GM21576 (cell line): ENCODE data around the gene ABT1.
A peak's percentile ranks its signal among the peaks of the same experiment; 100 is the strongest.

ENCODE experiments used
- ATAC-seq: cut with Tn5 transposase; IDR thresholded peaks from one replicate; pipeline ENCODE4 v1.9.1; 2021; ENCODE audit warnings: mild to moderate bottlenecking, moderate library complexity; ENCODE audit not compliant: unreplicated experiment

Gene ABT1

DNA sequence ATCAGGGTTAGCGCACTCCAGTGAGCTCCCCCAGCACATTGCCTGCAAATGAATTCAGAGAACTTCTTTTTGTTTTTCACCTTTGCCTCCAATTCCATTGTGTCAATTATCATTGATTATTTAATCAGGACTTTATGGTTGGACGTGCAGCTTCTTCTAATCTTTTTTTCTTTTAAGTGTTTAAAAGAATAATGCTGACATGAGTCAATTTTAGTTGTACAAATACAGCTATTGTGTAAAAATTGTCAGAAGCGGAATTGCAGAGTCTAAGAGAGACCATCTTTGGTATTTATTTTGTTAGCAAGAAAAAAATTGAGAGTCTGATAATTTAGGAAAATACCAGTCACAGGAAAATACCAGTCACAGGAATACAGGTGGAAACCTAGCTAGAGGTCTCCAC, 5.5 kb downstream of the ABT1 start:
- no peak for ATAC-seq

DNA sequence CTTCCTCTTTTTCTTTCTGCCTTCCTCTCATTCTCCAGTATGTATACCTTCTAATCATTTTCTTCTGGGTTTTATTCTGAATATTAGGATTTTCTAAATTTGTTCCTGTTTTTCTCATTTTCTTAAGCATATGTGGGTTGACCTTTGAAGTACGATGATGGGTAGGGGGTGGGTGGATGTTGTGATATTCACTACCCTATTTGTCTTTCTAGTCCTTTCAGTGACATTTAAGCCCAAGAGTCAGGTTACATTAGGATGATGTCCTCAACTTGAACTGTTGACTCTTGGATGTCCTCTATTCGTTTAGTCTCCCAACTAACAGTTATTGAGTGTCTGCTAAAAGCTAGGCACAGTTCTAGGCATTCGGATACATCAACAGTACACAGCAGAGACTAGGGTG, 7.3 kb downstream of the ABT1 start:
- no peak for ATAC-seq

DNA sequence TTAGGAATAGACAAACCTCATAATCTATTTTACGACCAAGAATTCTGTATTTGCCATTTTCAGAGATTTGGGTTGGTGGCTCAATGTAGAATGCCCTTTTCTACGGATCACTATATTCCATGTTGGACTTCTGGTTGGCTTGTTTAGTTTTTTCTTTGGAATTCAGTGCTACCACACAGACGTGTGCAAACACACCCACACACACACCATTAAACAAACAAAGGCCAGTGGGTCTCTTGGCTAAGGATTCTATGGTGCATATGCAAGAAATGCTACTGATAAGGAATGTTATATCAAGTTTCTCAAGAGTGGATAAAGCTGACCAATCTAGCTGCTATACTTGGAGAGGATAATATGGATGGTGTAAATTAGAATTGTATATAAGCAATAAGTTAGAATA, 8.0 kb downstream of the ABT1 start:
- ATAC-seq = no peak

DNA sequence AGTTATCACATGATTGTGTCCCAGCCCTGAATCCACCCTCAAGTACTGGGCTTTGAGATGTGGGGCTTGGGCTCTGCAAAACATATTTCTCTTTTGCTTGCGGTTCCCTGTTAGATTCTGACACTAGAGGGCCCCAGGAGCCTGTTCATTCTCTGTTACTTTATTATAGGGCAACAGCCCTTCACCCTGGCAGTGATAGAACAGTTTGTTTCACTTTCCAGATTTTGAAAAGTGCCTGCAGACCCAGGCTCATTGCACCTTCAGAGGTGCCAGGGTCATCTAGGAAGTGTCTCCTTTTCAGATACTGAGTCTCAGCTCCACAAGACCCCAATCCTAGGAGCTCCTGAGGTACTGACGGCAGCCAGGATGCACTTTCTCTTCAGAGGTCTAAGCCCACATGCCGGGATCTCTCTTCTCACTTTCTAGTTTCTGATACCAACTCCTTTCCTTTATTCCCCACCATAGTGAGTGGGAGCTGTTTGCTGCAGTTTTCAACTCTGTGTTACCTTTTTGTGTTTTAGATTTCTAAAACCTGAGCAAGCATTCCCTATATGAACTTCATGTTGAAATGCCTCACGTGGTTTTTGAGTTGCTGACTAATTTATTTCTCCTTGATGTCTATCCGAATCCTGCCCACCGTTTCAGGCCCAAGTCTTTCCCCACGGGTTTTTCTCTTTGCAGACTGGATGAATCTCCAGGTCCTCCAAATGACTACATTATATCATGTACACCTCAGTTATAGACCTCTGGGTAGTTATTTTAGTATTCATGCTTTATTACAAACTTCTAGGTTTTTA, 10.9 kb downstream of the ABT1 start:
- peak; percentile 87 for ATAC-seq

DNA sequence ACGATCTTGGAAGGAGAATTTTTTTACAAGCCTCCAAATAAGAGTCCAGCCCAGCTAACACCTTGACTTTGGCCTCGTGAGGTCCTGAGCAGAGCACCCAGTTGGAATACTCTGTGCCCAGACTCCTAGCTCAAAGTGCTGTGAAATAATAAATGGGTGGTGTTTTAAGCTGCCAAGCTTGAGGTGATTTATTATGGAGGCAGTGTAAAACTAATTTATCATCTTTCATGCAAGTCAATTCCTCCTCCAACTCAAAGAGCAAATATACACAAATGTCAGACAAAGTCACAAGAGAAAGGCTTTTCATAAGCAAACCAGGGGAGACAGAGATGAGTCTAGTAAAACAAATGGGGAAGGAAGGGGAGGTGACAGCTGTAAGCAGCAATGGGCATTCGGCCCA, 12.7 kb downstream of the ABT1 start:
- ATAC-seq = no peak

DNA sequence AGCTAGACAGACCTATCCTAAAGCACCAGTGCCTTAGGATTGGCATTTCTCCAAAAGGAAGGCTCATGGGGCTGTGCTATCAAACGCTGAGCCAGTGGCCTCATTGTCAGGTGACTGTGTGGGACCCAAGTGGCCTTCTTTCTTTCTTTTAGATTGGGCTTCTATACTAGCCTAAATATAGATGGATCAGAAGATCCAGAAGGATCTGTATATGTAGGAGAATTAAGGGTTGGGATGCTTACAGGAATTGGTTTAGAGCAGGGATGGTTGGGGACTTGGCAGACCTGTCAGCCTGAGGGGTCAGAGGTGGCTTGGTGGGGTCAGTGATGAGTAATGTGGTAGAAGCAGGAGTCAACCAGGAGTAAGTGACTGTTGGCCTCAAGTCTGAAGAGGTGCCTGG, 14.8 kb downstream of the ABT1 start:
- no peak for ATAC-seq

DNA sequence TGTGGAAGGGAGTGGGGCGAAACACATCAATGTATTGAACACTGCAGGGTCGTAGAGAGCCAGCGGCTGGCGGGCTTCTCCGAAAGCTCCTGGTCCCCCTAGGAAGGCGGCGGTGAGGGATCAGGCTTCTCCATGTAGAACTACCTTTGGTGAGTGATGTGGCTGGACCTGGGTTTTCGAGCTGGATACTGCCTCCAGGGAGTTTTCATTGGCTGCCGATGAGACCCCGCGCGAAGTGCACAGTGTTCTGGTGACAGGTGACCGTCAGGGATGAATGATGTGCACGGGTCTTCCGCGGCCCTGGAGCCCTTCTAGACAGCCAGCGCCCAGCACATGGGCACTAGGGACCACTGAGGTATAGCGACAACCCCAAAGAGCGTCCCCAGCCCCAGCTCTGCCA, 16.4 kb downstream of the ABT1 start:
- no peak for ATAC-seq

DNA sequence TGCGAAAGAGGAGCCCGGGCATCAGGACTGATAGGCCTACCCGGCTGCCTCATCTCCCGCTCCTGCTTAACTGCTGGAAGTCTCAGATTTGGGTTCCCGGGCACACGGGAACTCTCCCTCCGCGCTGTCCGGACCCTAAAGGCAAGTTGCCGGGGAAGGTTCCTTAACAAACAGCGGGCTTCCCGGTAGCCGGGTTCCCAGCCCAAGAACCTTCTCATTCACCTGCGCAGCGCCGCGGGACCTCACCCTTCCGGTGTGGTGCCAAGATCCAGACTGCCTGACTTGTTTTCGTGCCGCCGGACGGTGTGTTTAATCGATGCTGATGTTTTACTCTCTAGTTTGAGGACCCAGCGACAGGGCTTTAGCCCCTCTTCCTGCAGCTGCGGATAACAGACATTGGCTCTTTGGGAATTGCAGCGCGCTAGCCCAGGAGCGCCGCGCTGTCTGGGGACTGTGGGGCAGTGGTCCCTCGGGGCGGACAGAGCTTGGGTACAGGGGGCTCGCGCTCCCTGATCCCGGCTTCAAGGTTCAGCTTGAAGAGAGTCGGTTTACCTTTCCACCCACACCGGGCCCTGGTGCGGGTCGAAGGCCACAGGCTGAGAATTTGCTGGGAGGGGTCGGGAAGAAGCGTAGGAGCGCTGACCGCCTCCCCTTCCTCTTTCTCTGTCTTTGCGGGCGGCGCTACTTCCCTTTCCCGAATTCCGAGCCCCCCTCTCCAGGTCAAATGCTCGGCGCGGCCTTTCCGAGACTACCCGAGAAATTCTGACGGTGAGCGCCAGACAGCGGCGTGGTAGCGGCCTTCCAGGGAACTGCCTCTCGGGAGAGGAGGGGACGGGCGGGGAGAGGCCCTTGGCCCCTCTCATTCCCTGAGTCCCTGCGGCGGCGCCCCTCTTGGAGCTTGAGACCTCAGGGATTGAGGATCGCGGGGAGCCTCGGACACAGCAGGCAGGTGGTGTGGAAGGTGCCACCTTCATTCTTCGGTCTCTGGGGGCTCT, 17.2 kb downstream of the ABT1 start:
- ATAC-seq = no peak

DNA sequence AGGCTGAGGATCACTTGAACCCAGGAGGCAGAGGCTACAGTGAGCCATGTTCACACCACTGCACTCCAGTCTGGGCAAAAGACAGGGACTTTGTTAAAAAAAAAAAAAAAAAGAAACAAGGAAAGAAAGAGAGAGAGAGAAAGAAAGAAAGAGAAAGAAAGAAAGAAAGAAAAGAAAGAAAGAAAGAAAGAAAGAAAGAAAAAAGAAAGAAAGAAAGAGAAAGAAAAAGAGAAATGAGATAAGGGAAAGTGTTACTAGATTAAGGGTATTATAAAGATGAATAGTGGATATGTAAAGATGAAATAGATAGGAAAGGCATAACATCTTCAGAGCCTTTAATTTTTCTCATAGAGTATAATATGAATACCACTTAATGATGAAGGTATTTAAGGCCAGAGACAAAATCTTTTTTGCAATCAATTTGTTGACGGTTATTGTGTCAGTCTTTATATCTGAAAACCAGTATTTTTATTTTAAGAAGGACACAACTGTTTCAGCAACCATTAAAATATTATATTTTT, 26.6 kb downstream of the ABT1 start:
- ATAC-seq = no peak

DNA sequence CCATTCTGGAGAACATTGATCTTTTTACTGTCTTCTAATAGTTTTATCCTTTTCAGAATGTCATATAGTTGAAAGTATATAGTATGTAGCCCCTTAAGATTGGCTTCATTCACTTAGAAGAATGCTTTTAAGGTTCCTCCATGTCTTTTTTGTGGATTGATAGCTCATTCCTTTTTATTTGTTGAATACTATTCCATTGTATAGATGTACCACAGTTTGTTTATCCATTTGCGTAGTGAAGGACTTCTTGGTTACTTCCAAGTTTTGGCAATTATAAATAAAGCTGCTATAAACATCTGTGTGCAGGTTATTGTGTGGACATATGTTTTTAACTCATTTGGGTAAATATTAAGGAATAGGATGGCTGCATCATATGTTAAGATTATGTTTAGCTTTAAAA, 27.8 kb downstream of the ABT1 start:
- no peak for ATAC-seq

DNA sequence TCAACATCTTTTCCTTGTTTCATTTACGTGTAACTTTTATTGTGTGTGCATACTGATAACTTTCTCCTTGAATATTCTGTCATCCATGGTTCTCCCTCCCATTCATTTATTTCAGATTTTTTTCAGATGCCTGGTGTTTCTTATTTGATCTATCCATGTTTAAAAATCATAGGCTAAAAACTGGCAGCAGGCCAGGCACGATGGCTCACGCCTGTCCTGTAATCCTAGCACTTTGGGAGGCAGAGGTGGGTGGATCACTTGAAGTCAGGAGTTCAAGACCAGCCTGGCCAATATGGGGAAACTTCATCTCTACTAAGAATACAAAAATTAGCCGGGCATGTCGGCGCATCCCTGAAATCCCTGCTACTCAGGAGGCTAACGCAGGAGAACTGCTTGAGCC, 31.1 kb downstream of the ABT1 start:
- ATAC-seq = no peak

DNA sequence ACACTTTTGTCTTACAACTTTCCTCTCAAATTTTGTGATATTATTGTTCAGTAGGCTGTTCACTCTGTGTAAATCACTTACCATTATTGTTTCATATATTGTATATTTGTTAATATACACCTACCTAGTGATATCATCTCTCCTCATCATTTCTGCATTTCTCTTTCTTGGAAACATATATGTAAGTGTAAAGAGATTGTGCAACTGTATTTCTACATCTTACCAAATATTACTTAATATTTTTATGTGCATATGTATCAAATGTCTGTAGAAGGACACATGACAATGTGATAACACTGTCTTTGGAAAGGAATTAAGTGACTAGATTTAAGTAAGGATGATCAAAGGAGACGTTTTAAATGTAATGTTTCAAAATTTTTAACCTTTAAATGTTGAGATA, 32.6 kb downstream of the ABT1 start:
- ATAC-seq = no peak

DNA sequence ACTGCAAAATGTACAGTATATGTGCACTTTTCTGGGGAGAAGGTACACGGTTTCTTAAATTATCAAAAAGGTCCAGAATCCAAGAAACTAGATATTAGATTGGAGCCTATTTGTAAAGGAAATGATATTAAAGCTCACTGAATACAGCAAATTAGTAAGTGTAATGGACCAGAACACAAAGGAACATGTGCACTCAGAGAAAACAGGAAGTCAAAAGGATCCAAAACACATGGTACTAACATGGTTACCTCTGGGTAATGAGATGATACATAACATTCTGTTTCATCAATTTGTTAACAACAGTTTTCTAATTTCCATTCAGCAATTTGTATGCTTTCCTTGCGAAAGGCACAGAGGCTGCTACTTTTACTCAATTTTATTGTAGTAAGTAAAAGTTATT, 44.1 kb downstream of the ABT1 start:
- ATAC-seq = no peak

DNA sequence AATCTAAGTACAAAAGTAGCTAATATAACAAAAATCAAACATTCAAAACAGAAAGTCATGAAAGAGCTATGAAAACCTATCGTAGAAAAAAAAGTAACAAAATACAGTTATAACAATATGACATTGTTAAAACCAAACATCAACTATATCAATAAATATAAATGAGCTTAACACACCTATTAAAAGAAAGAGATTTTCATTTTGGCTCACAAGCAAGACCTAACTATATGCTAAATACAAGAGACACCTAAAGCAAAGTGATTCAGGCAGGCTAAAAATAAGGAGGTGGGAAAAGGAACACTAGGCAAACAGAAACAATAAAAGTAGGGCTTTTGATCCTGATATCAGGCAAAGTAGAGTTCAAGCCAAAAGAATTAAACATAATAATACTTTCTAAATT, 49.3 kb downstream of the ABT1 start:
- no peak for ATAC-seq
